Fibroblast of pulmonary artery (primary cell): ENCODE measurements around the gene CAMK2N1.
A peak's percentile ranks its signal among the peaks of the same experiment; 100 is the strongest.

ENCODE experiments used
- DNase-seq: peaks from one replicate; pipeline ENCODE4 v3.0.0-alpha.2; 2010; ENCODE audit warnings: low read depth
- H3K4me3 ChIP-seq: replicated peaks from 2 replicates; pipeline ENCODE4 v1.5.1; 2011; ENCODE audit warnings: low read depth, mild to moderate bottlenecking, control low read depth, low read length, moderate library complexity
- CTCF ChIP-seq: IDR thresholded peaks from 2 replicates; pipeline ENCODE4 v1.5.1; 2011; ENCODE audit warnings: mild to moderate bottlenecking, control low read depth, low read length, inconsistent platforms; ENCODE audit errors: missing control alignments

CAMK2N1 gene

GRCh38 chr1:20483098-20483832 lies 2.7 kb downstream of the CAMK2N1 start:
- TF ChIP-seq CTCF: no peak
- no peak for DNase-seq
- H3K4me3 ChIP-seq: peak overlapping the region; percentile 76

GRCh38 chr1:20481643-20482498 lies 4.1 kb downstream of the CAMK2N1 start:
- H3K4me3 ChIP-seq: no peak overlapping the region
- TF ChIP-seq CTCF: no peak
- no peak for DNase-seq

GRCh38 chr1:20480951-20481617 lies 4.9 kb downstream of the CAMK2N1 start:
- no peak overlapping the region for H3K4me3 ChIP-seq
- DNase-seq: no peak
- TF ChIP-seq CTCF: no peak

- H3K4me3 ChIP-seq: no peak overlapping the region
- no peak for TF ChIP-seq CTCF
- no peak for DNase-seq
These were observed 5.6 kb downstream of the CAMK2N1 start for GRCh38 chr1:20480243-20480944.

GRCh38 chr1:20479840-20480239 lies 6.2 kb downstream of the CAMK2N1 start:
- no peak for DNase-seq
- no peak overlapping the region for H3K4me3 ChIP-seq
- no peak for TF ChIP-seq CTCF

GRCh38 chr1:20478057-20478635 lies 7.9 kb downstream of the CAMK2N1 start:
- TF ChIP-seq CTCF: no peak
- H3K4me3 ChIP-seq: no peak overlapping the region
- DNase-seq: no peak
